Gastrocnemius medialis (tissue), 4 donors: ENCODE data around the gene TTC16.

Experiments used
- CTCF ChIP-seq, 5 experiments: fragments of 450-650 bp in 3 of 5; fragments of 200-600 bp in 2 of 5; sonication (generic) in 2 of 5; IDR thresholded peaks in 4 of 5; conservative IDR thresholded peaks in 1 of 5; 1 replicate in 4 of 5; 2 replicates in 1 of 5; pipeline ENCODE4 v1.5.1; 2016 to 2019; ENCODE audit warnings: antibody characterized with exemption in 5 of 5, mild to moderate bottlenecking in 3 of 5, moderate library complexity in 3 of 5
- POLR2A ChIP-seq, 2 donors: fragments of 450-650 bp; IDR thresholded peaks; one replicate each; pipeline ENCODE4 v1.6.1; 2017; ENCODE audit warnings: antibody characterized with exemption in 2 of 2, mild to moderate bottlenecking in 2 of 2, moderate library complexity in 2 of 2

DNA sequence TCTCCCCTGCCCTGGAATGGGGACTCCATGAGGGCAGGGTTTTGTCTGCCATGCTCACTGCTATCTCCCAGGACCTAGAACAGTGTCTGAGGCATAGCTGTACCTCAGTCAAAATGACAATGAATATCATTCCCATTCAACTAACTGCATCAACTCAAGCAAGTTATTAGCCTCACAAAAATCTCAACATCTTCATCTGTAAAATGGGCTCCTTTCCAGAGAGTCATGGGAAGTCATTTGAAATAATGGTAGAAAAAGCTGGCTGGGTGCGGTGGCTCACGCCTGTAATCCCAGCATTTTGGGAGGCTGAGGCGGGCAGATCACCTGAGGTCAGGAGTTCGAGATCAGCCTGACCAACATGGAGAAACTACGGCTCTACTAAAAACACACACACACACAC is 53.2 kb downstream of the TTC16 start:
- TF ChIP-seq POLR2A (IDR thresholded peaks at IDR 0.05), result no peak
- no peak for TF ChIP-seq CTCF (IDR thresholded peaks at IDR 0.05 in 4 of 5, conservative IDR thresholded peaks at IDR 0.05 in 1 of 5)
